HepG2 (cell line): ENCODE results near the gene UQCRHL. TPM values are rescaled to one million over a fixed set of nuclear protein-coding genes. Genes with fewer than 3 reads are reported as not detected.

Experiments
- ATF4 ChIP-seq, 2 experiments: fragments of 450-650 bp in 1 of 2; sonication (generic) in 1 of 2; formaldehyde crosslinking; IDR thresholded peaks; 2 replicates each; pipeline versions ENCODE4 v1.5.0 to v1.8.0; 2020 to 2022; ENCODE audit warnings: mild to moderate bottlenecking in 1 of 2, missing genetic modification reagents in 1 of 2
- CHD2 ChIP-seq: IDR thresholded peaks from 2 replicates; pipeline ENCODE4 v1.6.1; 2011; ENCODE audit warnings: low read depth, low read length, improper control_type of control experiment
- CREM ChIP-seq, 2 experiments: sonication (generic) in 1 of 2; formaldehyde crosslinking in 1 of 2; IDR thresholded peaks; 2 replicates each; pipeline versions ENCODE4 v1.4.0 to v1.6.1; 2016 to 2020; ENCODE audit warnings: antibody characterized with exemption in 1 of 2, mild to moderate bottlenecking in 1 of 2, missing genetic modification reagents in 1 of 2
- DNMT3B ChIP-seq: conservative IDR thresholded peaks from 2 replicates; pipeline ENCODE4 v1.6.1; 2016; ENCODE audit warnings: missing biosample characterization, control low read depth
- ELF4 ChIP-seq: sonication (generic); formaldehyde crosslinking; IDR thresholded peaks from 2 replicates; pipeline ENCODE4 v1.5.0; 2020; ENCODE audit warnings: missing genetic modification reagents, mild to moderate bottlenecking, moderate library complexity, borderline replicate concordance
- EP300 ChIP-seq, 3 experiments: sonication (generic) in 1 of 3; formaldehyde crosslinking in 1 of 3; IDR thresholded peaks; 2 replicates each; pipeline versions ENCODE4 v1.5.1 to v1.6.1; 2011 to 2020; ENCODE audit warnings: low read depth in 2 of 3, low read length in 2 of 3, borderline replicate concordance in 1 of 3, improper control_type of control experiment in 1 of 3, mild to moderate bottlenecking in 1 of 3, missing genetic modification reagents in 1 of 3, moderate library complexity in 1 of 3
- GZF1 ChIP-seq: sonication (generic); formaldehyde crosslinking; IDR thresholded peaks from 2 replicates; pipeline ENCODE4 v1.5.1; 2020; ENCODE audit warnings: mild to moderate bottlenecking, missing genetic modification reagents
- KAT8 ChIP-seq: IDR thresholded peaks from 2 replicates; pipeline ENCODE4 v1.6.1; 2016; ENCODE audit warnings: missing genetic modification reagents, missing compliant biosample characterization
- KDM2A ChIP-seq: sonication (generic); formaldehyde crosslinking; IDR thresholded peaks from 2 replicates; pipeline ENCODE4 v1.4.0; 2020; ENCODE audit warnings: low read depth, missing genetic modification reagents, borderline replicate concordance
- MXI1 ChIP-seq: IDR thresholded peaks from 3 replicates; pipeline ENCODE4 v1.6.1; 2012; ENCODE audit warnings: low read depth, low read length, inconsistent platforms, borderline replicate concordance
- NONO ChIP-seq, 2 experiments: fragments of 450-650 bp in 1 of 2; sonication (generic) in 1 of 2; formaldehyde crosslinking in 1 of 2; IDR thresholded peaks in 1 of 2; conservative IDR thresholded peaks in 1 of 2; 2 replicates each; pipeline versions ENCODE4 v1.6.1 to v1.8.0; 2017 to 2022; ENCODE audit warnings: mild to moderate bottlenecking in 1 of 2, missing genetic modification reagents in 1 of 2, moderate library complexity in 1 of 2
- SMARCC2 ChIP-seq: fragments of 450-650 bp; IDR thresholded peaks from 2 replicates; pipeline ENCODE4 v1.6.1; 2017; ENCODE audit warnings: antibody characterized with exemption, mild to moderate bottlenecking
- SP4 ChIP-seq: sonication (generic); formaldehyde crosslinking; IDR thresholded peaks from 2 replicates; pipeline ENCODE4 v1.8.1; 2023; ENCODE audit warnings: mild to moderate bottlenecking, missing genetic modification reagents
- ZNF180 ChIP-seq: sonication (generic); formaldehyde crosslinking; IDR thresholded peaks from 2 replicates; pipeline ENCODE4 v1.4.0; 2020; ENCODE audit warnings: low read depth, missing genetic modification reagents, borderline replicate concordance
- ZNF784 ChIP-seq: sonication (generic); formaldehyde crosslinking; IDR thresholded peaks from 2 replicates; pipeline ENCODE4 v1.5.1; 2020; ENCODE audit warnings: missing genetic modification reagents, mild to moderate bottlenecking, borderline replicate concordance
- ZNF788 ChIP-seq: sonication (generic); formaldehyde crosslinking; IDR thresholded peaks from 2 replicates; pipeline ENCODE4 v1.5.0; 2020; ENCODE audit warnings: mild to moderate bottlenecking, missing genetic modification reagents, borderline replicate concordance
- polyA plus RNA-seq, 8 experiments: library from polyadenylated mRNA; depleted of rRNA in 3 of 8; stranded (reverse) in 7 of 8; unstranded in 1 of 8; fragments of >200 nt; fragmentation: Illumina TruSeq in 4 of 8; extraction: Trizol in 4 of 8; gene quantifications; 2 replicates each; pipeline versions ENCODE4 v1.2.1 to v1.2.3, GENCODE V29; 2011 to 2016; ENCODE audit warnings: low read depth in 4 of 8, missing spikeins in 1 of 8, mixed read lengths in 1 of 8; ENCODE audit not compliant: insufficient read depth in 1 of 8
- total RNA-seq, 5 experiments: library from RNA; depleted of rRNA; stranded (reverse); fragments of >200 nt; fragmentation: Illumina TruSeq; extraction: Trizol; gene quantifications; 2 replicates each; pipeline ENCODE4 v1.2.3, GENCODE V29; 2016; ENCODE audit warnings: low read depth in 1 of 5
- TF ChIP-seq, protein P1 (sequence below): sonication (generic); formaldehyde crosslinking; IDR thresholded peaks from 2 replicates; pipeline ENCODE4 v1.5.1; 2020; ENCODE audit warnings: mild to moderate bottlenecking, missing genetic modification reagents, moderate library complexity
- TF ChIP-seq, protein P2 (sequence below): sonication (generic); formaldehyde crosslinking; IDR thresholded peaks from 2 replicates; pipeline ENCODE4 v1.8.1; 2023; ENCODE audit warnings: mild to moderate bottlenecking, moderate library complexity, missing genetic modification reagents

Gene UQCRHL
- total and polyA plus RNA-seq, 2 of the 13 experiments (the other 11 are each of a cell fraction or from before 2014, with no cell fraction given) = 1.8 to 2.3 TPM

GRCh38 chr1:15834406-15835204, 27.2 kb upstream of the UQCRHL start (continued):
- peak; percentile 94 for TF ChIP-seq SP4 (CRISPR knock-in tag)
- peak; percentile 97 for TF ChIP-seq KAT8 (CRISPR knock-in tag)
- no peak for TF ChIP-seq NONO (IDR thresholded peaks at IDR 0.05)
- peak; percentile 76 for TF ChIP-seq NONO (CRISPR knock-in tag; conservative IDR thresholded peaks at IDR 0.05)
- TF ChIP-seq GZF1 (CRISPR knock-in tag) = no peak
- peak; percentile 79; the same call in 1 of the 2 replicates for TF ChIP-seq ZNF180
- TF ChIP-seq, protein P1, sequence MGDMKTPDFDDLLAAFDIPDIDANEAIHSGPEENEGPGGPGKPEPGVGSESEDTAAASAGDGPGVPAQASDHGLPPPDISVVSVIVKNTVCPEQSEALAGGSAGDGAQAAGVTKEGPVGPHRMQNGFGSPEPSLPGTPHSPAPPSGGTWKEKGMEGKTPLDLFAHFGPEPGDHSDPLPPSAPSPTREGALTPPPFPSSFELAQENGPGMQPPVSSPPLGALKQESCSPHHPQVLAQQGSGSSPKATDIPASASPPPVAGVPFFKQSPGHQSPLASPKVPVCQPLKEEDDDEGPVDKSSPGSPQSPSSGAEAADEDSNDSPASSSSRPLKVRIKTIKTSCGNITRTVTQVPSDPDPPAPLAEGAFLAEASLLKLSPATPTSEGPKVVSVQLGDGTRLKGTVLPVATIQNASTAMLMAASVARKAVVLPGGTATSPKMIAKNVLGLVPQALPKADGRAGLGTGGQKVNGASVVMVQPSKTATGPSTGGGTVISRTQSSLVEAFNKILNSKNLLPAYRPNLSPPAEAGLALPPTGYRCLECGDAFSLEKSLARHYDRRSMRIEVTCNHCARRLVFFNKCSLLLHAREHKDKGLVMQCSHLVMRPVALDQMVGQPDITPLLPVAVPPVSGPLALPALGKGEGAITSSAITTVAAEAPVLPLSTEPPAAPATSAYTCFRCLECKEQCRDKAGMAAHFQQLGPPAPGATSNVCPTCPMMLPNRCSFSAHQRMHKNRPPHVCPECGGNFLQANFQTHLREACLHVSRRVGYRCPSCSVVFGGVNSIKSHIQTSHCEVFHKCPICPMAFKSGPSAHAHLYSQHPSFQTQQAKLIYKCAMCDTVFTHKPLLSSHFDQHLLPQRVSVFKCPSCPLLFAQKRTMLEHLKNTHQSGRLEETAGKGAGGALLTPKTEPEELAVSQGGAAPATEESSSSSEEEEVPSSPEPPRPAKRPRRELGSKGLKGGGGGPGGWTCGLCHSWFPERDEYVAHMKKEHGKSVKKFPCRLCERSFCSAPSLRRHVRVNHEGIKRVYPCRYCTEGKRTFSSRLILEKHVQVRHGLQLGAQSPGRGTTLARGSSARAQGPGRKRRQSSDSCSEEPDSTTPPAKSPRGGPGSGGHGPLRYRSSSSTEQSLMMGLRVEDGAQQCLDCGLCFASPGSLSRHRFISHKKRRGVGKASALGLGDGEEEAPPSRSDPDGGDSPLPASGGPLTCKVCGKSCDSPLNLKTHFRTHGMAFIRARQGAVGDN (CRISPR knock-in tag) = peak; percentile 86
- TF ChIP-seq ZNF788 (CRISPR knock-in tag) = peak; percentile 74; the same call in 1 of the 2 replicates
- TF ChIP-seq ZNF784 (CRISPR knock-in tag) = no peak
- TF ChIP-seq MXI1 = peak; percentile 43; the same call in 1 of the 3 replicates
- peak; percentile 82 for TF ChIP-seq KDM2A
- TF ChIP-seq CREM (IDR thresholded peaks at IDR 0.05) = peak; percentile 37
- no peak for TF ChIP-seq CREM (CRISPR knock-in tag; IDR thresholded peaks at IDR 0.05)
- no peak for TF ChIP-seq DNMT3B (CRISPR knock-in tag)
- TF ChIP-seq ATF4 (CRISPR knock-in tag; IDR thresholded peaks at IDR 0.05) = no peak; a peak in 1 of 4 replicates
- peak in 1 of 2 experiments; percentile 44; a peak in 1 of 4 replicates for TF ChIP-seq EP300 (IDR thresholded peaks at IDR 0.05; ENCODE audit: low read depth in 2 of 2, low read length in 2 of 2)
- TF ChIP-seq EP300 (CRISPR knock-in tag; IDR thresholded peaks at IDR 0.05; ENCODE audit: borderline replicate concordance) = peak; percentile 43; the same call in 1 of the 2 replicates
- TF ChIP-seq, protein P2, sequence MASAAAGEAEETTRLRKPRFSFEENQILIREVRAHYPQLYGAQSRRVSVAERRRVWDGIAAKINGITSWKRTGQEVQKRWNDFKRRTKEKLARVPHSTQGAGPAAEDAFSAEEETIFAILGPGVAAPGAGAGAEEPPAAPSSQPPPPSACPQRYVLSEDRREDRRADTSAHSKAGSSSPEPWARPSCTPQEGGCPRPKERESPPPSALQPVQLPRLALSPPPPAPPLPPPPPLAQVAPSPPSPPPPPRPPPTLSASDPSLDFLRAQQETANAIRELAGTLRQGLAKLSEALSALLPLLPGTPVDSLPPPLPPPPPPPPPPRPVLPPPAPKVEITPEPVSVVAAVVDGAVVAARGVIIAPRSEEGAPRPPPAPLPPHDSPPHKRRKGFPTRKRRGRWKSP (CRISPR knock-in tag) = peak; percentile 50
- 0 out of 2 replicates have a peak, but pooled peaks have one; percentile 14 for TF ChIP-seq ELF4 (CRISPR knock-in tag)
- TF ChIP-seq SMARCC2 = no peak
- no peak for TF ChIP-seq CHD2
